ENCODE results near the gene PEAK1.

DNA sequence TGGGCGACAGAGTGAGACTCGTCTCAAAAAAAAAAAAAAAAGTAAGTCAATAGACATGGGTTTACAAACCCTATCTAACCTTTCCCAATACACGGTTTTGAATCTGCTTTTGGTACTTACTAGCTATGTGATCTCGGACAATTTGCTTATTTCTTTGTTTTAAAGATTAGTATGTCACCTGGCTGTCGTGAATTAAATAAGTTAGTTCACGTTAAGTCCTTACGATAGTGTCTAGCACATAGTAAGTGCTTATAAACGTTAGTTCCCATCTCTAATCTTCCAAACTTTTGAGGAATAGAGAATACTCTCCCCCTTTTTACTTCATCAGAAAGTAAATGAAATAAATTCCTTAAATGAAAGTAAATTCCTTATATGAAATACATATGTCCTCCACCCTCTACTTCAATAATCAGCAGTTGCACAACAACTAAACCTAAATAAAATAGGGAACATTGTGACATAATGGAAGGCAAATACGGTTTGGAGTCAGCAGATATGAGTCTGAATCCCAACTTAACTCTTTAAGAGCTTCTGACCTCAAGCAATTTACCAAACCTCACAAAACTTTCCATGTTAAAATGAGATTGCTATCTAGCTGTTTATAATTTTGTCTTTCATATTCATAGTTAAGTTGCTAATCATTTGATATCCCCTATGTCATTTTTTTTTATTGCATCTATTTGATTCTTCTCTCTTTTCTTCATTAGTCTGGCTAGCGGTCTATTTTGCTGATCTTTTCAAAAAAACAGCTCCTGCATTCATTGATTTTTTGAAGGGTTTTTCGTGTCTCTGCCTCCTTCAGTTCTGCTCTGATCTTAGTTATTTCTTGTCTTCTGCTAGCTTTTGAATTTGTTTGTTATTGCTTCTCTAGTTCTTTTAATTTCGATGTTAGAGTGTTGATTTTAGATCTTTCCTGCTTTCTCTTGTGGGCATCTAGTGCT, 134.6 kb downstream of the PEAK1 start:
- TF ChIP-seq, protein P1, sequence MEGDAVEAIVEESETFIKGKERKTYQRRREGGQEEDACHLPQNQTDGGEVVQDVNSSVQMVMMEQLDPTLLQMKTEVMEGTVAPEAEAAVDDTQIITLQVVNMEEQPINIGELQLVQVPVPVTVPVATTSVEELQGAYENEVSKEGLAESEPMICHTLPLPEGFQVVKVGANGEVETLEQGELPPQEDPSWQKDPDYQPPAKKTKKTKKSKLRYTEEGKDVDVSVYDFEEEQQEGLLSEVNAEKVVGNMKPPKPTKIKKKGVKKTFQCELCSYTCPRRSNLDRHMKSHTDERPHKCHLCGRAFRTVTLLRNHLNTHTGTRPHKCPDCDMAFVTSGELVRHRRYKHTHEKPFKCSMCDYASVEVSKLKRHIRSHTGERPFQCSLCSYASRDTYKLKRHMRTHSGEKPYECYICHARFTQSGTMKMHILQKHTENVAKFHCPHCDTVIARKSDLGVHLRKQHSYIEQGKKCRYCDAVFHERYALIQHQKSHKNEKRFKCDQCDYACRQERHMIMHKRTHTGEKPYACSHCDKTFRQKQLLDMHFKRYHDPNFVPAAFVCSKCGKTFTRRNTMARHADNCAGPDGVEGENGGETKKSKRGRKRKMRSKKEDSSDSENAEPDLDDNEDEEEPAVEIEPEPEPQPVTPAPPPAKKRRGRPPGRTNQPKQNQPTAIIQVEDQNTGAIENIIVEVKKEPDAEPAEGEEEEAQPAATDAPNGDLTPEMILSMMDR (optimal IDR thresholded peaks at IDR 0.05 in 1 of 3, IDR thresholded peaks at IDR 0.05 in 1 of 3, conservative IDR thresholded peaks at IDR 0.05 in 1 of 3; ENCODE audit: extremely low read depth in 1 of 3, insufficient read depth in 2 of 3, low read length in 3 of 3), result no peak
- TF ChIP-seq EZH2 (IDR thresholded peaks at IDR 0.05; ENCODE audit: low read length), result no peak

Measured in keratinocyte (primary cell).